ENCODE results near the gene SHC3.

SHC3 gene

DNA sequence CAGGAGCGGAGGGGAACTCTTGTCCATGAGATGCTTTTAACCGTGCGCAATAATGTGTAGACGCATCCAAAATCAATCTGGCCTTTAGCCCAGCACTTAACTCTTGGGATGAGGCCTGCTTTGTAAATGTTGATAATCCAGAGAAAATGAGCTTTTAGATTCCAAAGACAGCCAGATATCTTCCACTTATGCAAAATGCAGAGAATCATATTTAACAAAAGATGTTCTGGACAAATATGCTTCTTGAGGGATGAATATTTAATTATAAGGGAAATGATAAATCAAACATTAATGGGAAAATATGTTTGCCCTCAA lies 181.7 kb downstream of the SHC3 start:
- DNase-seq, result no peak

GRCh38 chr9:88996046-88996920 lies 182.3 kb downstream of the SHC3 start:
- no peak for DNase-seq

DNA sequence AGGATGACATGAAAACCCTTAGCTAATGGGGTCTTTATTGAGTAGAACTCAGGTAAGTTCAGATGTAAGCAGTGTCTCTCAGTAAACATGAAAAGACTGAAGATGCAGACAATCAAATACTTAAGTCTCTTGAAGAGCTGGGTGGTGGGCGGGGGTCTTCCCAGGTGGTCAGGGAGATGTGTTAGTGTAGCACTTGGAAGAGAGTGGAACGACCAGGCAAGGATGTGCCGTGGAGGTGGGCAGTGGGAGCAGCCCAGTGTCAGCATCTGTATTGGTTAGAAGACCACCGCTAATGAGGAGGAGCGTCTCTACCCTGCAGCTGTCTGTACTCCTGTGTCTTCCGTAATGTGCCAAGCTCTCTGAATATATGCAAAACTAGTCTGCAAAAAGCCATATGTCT lies 183.0 kb downstream of the SHC3 start:
- no peak for DNase-seq

GRCh38 chr9:88995200-88995577 lies 183.4 kb downstream of the SHC3 start:
- no peak for DNase-seq

DNA sequence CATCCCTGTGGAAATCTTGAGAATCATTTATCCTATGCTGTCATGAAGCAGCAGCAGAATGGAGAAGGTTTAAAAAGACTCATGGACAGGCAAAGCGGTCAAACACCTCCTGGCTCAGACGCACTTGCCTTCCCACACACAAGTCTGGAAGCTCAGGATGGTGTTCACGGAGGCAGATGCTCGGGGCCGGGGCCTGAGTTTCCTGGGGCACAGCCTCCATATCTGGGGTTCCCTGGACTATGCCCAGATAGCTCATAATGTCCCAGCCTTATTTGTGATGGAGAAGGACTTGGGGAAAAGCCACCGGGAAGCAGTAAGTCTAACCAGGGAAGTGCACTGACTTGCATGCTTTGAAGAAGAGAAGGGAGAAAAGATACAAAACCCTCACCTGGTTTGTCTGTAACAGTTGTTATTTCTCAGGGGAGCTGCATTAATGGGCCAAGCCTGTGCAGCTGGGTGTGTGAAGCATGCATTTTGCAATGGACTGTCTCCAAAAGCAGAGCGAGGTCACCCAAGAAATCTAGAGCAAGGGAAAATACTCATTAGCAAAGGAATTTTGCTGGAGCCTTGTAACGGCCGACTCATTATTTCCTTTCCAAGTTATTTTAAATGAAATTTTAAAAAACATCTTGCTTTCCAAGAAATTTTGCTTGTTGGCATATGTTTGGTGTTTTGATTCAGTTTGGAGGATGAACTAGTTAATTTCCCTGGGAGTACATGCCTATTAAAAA lies 184.0 kb downstream of the SHC3 start:
- DNase-seq, result no peak

GRCh38 chr9:88993871-88994460 lies 184.7 kb downstream of the SHC3 start:
- no peak for DNase-seq

- no peak for DNase-seq
Measured at GRCh38 chr9:88993327-88993726, 185.3 kb downstream of the SHC3 start.

DNA sequence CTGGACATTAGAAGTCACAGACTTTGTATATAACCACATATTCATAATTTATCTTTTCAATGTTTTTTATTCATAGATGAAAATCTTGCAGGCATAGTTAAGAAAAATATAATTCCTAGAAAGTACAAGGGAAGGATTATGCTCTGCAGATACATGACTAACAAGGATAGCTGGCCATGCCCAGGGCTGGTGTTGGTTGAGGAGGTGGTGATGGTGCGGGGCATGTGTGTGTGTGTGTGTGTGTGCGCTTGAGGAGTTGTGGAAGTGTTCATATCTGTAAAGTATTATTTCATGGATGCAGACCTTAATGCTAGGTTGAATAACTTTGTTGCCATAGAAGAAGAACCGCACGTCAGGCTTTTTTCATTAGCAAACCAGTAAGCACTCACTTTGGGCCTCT lies 186.1 kb downstream of the SHC3 start:
- DNase-seq, result no peak

DNA sequence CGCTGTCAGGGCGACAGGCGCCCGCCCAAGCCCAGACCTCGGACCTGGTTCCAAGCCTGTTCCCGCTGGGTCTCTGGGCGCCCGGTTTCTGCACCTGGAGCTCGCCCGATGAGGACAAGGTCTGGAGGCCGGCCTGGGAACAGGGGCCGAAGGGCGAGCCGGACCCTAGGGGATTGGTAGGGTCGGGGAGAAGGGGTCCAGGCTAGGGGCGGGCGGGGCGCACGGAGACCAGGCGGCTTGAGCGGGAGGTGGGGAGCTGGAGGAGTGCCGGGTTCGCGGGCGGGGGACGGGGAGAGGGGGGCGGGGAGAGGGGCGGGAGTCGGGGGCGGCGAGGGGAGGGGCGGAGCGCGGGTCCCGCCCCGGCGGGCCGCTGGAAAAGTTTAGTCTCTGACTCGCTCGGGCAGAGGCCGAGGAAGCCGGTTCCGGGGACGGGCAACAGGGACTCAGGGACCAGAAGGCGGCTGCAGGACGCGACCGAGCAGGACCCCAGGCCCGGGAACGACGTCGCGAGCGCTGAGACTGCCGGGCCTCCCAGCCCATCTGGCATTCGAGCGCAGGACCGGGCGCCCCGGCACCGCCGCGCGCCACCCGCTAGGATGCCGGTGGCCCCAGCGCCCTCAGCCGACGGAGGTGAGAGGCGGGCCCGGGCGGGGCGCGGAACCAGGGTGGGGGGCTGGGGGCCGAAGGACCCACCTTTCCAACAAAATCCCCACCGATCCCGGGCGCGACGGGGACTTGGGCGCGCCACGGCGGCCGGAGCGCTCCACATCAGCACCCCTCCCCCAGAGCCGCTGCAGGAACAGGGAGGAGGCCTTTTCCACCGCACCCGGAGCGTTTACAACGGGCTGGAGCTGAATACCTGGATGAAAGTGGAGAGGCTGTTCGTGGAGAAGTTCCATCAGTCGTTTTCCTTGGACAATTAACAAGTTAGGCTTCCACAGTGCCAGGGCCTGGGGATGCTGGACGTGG lies 187.3 kb downstream of the SHC3 start, which contains the start of gene S1PR3:
Gene S1PR3 (plus strand): TSS at position 403 of the 969 bp plus-strand sequence. CDS start 9,733 bp downstream, outside the sequence.
- DNase-seq, result no peak

GRCh38 chr9:88990729-88991065 lies 187.9 kb downstream of the SHC3 start:
- no peak for DNase-seq

DNA sequence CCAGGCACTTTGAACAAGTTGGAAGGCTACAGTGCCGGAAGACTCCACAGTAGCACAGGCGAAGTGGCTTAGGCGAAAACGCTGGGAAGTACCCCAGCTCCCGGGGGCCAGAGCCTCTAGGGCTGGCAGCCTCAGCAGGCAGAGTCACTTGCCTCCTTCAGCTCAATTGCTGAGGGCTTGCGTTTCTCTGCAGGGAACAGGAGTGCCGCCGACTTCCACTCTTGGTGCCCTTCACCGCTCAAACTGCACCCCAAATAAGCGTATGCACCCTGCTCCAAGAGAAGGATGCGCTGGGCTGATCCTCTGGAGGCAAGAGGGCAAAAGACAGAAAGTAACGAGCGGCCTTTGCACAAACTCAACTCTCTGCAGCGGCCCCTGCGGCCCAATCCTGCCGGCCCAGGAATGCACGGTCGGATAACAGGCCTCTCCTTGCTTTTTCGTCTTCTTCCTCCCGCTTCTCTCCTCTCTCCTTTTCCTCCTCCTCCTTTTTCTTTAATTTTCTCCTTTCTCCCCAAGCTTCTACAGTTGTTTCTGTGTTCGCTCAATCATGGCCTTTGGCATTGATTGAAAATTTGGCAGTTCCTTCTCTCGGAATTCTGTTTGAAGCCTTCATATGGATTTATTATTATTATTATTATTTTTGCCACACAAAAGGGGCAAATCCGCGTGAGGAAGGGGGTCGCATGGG lies 188.4 kb downstream of the SHC3 start:
- no peak for DNase-seq

DNA sequence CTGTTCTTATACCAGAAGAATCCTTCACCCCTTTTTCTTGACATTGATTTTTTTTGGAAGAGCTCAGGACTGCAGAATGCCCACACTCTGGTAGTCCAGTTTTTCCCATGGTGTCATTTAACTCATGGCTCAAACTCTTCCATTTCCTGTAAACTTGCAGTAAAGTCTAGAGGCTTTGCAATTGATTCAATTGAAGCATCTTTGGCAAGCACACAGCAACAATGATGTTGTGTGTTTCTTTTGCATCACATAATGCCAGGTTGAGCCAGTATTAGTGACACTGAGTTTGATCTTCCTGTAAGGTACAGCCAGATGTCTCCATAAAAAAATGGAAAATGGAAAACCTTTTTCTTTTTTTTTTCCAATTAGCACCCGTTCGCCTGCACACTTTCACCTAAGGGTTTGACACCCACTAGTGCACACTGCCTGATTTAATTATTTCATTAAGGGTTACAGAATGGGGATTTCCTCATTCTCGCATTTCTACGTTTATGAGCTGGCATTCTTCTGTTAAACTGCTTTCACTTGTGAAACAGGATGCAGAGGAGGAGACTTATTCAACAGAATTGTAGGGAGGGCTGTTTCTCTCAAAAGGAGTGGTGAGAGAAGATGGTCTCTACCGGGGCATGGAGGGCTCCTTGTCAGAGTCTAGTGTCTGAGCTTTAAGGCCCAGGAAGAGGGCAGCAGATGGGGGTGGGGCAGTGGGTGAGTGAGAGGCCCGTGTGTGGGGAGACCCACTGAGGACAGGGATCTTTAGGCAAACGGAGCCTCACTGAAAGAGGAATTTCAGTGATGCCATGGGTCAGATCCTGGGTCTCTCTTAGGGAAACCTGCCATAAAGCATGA lies 189.6 kb downstream of the SHC3 start:
- no peak for DNase-seq

- DNase-seq, result no peak
Measured at GRCh38 chr9:88987661-88988060, 191.0 kb downstream of the SHC3 start.

DNA sequence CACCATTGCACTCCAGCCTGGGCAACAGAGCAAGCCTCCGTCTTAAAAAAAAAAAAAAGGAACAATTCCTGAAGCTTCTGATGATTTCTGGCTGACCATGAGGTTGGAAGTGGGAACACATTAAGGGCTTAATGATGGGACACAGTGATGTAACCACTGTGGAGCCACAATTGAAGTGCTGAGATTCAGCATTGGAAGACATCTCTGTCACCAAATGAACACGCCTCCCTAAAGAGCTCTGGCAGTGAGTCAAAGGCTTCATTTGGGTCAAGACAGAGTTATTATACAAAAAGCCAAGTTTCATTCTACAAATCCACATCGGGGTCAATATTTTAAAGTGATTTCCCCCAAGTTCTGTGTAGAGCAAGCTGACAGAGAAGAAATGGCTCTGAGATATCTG lies 191.8 kb downstream of the SHC3 start:
- no peak for DNase-seq

DNA sequence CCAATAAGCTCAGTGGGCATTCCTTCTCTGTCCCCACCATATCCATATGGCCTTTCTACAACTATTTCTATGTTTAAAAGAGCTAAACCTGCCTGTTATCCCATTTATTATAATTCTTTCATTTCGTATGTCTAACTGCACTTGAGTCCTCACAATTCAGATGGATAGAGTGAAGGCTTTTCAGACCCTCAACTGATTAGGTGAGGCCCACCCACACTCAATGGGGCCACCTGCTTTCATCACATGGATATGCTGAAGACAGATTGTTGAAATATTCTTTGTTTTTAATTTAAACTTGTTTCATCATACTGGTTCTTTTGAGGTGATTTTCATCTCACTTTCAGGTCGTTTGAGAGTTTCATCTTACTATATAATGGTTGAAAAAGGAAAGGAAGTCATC lies 193.0 kb downstream of the SHC3 start:
- no peak for DNase-seq

DNA sequence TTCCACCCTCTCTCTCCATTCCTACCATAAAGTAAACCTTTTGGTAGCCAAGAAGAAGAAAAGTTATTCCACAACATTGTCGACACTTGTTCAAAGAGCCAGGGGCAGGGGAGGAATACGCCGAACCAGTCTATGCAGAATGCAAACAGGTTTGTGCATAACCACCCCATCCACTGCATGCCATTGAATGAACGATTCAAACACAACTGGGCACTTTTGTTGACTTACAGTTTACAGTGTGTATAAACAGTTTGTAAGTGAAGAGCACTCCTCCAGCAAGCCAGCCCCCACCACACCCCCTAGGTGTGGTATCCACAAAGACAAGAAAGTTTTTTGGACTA lies 194.1 kb downstream of the SHC3 start:
- DNase-seq, result no peak

- no peak for DNase-seq
Measured at GRCh38 chr9:88983865-88984542, 194.6 kb downstream of the SHC3 start.

GRCh38 chr9:88980740-88981203 lies 197.8 kb downstream of the SHC3 start:
- DNase-seq, result no peak

GRCh38 chr9:88979791-88980190 lies 198.8 kb downstream of the SHC3 start:
- no peak for DNase-seq

DNA sequence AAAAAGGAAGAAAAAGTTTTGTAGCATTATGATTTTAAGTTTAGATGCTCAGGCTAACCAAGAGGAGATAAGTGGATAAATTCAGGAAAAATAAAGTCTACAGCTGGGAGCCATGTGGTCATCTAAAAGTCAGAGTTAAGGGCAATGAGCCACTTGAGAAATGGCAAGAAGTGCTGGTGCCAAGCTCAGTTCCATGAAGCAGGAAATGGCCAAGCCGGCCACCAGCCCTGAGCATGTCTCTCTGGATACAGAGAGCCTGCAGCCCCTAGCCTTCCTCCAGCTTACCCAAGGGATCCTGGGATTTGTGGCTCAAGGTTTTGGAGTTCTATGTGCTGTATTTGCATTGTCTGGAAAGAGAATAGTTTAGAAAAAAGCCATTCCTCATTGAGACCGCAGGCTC lies 199.6 kb downstream of the SHC3 start:
- no peak for DNase-seq

- no peak for DNase-seq
Measured at GRCh38 chr9:88978034-88978433, 200.6 kb downstream of the SHC3 start.

All from cortex of kidney (tissue), 1 donor.